GM21825 (cell line): ENCODE results near the gene PSME2.
A peak's percentile ranks its signal among the peaks of the same experiment; 100 is the strongest.

Experiments used
- ATAC-seq: cut with Tn5 transposase; IDR thresholded peaks from one replicate; pipeline ENCODE4 v1.9.1; 2021; ENCODE audit warnings: mild to moderate bottlenecking, moderate library complexity; ENCODE audit not compliant: unreplicated experiment

The PSME2 gene

GRCh38 chr14:24156840-24157239 lies 10.4 kb upstream of the PSME2 start:
- no peak for ATAC-seq

GRCh38 chr14:24155100-24155499 lies 8.7 kb upstream of the PSME2 start:
- no peak for ATAC-seq

DNA sequence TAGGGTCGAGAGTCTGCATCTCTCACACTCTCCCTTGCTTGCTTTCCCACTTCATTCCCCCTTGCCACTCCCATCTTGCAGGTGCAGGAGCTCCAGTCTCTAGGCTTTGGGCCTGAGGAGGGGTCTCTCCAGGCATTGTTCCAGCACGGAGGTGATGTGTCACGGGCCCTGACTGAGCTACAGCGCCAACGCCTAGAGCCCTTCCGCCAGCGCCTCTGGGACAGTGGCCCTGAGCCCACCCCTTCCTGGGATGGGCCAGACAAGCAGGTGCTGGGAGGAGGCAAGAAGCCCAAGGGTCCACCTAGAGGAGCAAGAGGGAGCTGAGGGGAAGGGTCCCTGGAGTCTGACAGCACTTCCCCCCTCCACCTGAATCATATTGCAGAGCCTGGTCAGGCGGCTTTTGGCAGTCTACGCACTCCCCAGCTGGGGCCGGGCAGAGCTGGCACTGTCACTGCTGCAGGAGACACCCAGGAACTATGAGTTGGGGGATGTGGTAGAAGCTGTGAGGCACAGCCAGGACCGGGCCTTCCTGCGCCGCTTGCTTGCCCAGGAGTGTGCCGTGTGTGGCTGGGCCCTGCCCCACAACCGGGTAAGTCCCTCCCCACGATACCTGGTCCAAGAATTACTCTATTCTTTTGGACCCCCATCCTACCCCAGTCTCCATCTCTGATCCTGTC lies 5.1 kb upstream of the PSME2 start:
- no peak for ATAC-seq

DNA sequence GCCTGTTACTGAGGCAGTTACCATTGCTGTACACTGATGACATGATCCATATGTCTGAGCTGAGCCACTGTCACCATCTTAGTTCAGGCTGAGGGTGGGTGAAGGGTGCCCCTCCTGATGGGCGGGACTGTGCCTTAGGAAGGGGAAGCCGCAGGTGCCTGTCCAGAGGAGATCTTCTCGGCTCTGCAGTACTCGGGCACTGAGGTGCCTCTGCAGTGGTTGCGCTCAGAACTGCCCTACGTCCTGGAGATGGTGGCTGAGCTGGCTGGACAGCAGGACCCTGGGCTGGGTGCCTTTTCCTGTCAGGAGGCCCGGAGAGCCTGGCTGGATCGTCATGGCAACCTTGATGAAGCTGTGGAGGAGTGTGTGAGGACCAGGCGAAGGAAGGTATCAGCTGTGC lies 4.6 kb upstream of the PSME2 start:
- ATAC-seq = no peak

- no peak for ATAC-seq
Observed at GRCh38 chr14:24150567-24150966, 4.2 kb upstream of the PSME2 start.

DNA sequence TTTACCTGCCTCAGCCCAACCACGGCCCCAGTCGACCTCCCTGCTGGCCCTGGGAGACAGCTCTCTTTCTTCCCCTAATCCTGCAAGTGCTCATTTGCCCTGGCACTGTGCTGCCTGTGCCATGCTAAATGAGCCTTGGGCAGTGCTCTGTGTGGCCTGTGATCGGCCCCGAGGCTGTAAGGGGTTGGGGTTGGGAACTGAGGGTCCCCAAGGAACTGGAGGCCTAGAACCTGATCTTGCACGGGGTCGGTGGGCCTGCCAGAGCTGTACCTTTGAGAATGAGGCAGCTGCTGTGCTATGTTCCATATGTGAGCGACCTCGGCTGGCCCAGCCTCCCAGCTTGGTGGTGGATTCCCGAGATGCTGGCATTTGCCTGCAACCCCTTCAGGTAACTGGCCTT lies 3.7 kb upstream of the PSME2 start:
- no peak for ATAC-seq

DNA sequence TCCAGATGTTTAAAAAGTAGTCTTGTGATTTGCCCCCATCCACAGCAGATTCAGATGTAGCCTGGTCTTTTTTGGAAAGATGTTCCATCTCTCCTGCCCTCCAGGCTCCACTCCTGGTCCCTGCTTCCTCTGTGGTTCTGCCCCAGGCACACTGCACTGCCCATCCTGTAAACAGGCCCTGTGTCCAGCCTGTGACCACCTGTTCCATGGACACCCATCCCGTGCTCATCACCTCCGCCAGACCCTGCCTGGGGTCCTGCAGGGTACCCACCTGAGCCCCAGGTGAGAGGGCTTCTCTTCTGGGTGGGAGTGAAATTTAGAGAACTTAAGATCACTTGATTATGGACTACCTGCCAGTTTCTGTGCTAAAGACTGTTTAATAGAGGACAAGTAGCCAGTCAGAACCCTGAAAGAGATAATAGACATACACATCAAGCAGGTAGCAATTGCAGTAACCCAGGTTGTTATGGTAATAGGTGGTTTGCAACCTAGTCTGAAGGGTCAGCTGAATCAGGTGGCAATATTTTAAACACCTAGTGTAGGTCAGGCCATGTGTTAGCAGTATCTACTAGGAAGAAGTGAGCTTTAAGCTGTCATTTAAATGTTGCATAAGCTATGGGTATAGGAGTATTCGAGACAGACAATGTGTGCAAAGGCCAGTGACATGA lies 3.0 kb upstream of the PSME2 start:
- ATAC-seq = no peak

- no peak for ATAC-seq
Observed at GRCh38 chr14:24147761-24148428, 1.5 kb upstream of the PSME2 start.

DNA sequence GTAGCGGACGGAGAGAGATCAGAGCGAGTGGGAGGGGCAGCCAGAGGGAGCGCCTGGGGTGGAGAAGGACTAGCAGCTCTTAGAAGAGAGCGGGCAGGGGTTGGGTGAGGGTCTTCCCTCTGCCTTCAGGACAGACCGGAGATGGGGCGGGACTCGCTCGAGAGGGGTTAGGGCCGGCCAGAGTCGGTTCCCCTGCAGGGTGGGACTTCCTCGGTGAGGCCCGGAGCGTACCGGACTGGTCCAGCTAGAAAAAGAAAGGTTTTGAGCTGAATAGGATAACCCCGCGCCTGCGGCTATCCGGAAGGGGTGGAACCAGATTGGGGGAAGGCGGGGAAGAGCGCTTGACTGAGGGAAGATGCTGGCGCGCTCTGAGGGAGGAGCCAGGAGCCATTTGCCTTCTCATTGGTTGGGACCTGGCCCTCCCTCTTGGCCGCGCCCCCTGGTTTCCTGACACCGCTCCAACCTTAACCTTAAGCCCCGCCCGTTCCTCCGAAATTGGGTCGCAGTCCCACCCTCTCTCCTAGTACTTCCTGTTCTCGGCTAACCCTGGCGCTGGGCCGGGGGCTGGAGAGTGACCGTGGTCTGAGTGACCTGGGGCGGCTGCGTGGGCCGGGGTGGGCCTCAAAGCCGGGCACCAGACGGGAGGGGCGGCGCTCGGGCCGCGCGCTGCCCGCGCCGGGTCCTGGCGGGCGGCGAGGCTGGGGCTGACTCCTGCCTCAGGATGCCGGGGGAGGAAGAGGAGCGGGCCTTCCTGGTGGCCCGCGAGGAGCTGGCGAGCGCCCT lies 759 bp upstream of the PSME2 start, which contains the start of gene RNF31:
Gene RNF31, plus strand, starts transcription at position 521 of the 783 bp plus-strand sequence. Its CDS starts 201 bp downstream, at position 722.
- peak; percentile 74 for ATAC-seq

DNA sequence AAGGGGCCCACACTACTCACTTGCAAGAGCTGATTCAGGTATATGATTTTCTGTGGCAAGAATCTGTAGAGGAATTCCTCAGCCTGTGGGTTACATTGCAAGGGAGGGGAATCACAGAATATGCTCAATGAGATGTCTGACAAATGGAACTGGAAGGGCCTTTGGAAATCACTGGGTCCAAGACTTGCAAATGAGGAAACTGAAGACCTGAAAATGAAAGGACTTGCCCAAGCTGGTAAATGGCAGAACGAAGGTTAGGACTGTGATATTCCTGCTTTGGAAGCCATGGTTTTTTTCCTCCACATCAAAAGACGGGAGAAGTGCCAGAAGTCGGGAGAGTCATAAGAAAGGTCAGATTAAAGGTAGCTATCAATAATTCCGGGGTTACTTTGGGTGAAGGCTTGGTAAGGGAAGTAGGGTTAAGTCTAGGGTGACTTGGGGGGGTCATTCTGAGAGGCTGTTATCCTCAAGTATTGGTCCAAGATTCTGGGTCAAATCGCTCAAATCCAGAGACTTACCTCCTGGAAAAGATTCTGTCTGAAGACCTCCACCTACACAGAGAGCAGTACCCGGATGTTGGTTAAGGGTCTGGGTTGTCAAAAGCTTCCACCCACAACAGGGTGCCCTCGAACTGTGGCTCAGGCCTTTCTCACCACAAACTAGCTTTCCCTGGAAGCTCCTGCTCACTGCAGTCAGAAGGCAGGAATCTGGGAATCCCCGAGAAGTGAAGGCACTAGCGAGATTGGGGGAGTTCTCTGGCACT lies 539 bp downstream of the PSME2 start:
- ATAC-seq = no peak

DNA sequence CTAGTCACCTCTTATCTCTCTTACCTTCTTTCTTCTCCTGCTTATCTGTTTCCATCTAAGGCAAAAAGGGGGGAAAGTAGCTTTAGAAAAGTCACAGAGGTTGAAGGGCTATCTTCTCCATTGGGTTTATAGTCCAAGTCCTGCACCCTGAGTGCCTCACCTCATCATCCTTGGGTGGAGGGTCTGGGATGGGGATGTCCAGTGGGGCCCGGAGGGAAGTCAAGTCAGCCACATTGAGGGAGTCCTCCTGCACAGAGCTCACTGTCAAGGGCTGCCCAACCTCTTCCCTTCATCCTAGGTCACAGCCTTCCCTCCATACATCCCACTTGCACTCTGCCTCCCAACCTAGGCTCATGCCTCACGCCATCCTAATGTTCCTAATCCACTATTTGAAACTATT lies 1.2 kb downstream of the PSME2 start:
- no peak for ATAC-seq

DNA sequence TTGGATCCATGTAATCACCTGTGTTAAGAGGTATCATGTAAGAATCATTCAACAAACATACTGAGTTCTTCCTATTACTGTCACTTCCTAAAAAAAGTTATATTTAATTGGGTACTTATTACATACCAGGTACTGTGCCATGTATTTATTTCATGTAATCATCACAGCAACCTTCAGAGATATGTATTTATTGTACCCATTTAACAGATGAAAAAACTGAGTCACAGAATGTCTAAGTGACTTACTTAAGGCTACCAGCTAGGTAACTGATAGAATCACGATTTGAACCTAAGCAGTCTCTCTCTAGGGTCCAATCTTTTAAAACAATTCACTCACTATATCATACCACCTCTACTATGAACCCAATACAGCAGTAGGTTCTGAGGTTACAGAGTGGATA lies 2.0 kb downstream of the PSME2 start:
- ATAC-seq = no peak

GRCh38 chr14:24143511-24143910 lies 2.9 kb downstream of the PSME2 start:
- ATAC-seq = no peak

DNA sequence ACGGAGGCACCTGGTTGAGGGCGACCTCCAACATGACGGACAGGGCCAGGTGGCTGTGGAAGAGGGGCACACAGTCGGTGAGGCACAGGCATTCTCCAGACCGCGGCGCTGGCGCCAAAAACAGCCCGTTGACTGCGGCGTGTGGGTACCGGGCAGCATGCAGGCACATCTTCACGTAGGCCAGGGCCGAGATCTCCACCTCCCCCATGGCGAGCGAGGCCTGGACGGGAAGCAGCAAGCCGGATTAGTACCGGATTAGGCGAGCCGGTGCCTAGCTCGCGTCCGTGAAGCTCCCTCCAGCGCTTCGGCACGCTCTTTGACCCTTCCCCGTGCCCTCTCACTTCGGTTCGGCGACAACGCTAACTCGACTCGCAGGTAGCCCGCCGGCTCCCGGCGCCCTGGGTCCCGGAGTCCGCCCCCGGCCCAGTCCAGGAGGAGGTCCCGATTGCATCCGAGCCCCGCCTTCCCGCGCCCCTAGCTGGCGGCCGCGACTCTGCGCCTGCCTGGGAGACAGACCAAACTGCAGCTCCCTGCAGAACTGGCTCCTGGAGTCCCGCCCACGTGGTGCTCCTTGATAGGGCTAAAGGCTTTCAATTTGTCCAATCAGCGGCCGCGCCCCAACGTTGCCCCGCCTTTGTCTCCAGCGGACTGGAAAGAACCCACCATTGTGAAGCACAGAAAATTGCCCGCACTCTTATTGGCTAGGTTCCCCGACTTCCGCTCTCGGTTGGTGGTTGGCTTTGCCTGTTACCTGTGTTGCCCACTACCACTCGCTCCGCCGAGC lies 5.1 kb downstream of the PSME2 start, which contains the start of gene EMC9:
Gene EMC9, minus strand, starts transcription at position 495 of the 784 bp plus-strand sequence. Its CDS starts 287 bp downstream, at position 208.
- peak; percentile 78 for ATAC-seq

DNA sequence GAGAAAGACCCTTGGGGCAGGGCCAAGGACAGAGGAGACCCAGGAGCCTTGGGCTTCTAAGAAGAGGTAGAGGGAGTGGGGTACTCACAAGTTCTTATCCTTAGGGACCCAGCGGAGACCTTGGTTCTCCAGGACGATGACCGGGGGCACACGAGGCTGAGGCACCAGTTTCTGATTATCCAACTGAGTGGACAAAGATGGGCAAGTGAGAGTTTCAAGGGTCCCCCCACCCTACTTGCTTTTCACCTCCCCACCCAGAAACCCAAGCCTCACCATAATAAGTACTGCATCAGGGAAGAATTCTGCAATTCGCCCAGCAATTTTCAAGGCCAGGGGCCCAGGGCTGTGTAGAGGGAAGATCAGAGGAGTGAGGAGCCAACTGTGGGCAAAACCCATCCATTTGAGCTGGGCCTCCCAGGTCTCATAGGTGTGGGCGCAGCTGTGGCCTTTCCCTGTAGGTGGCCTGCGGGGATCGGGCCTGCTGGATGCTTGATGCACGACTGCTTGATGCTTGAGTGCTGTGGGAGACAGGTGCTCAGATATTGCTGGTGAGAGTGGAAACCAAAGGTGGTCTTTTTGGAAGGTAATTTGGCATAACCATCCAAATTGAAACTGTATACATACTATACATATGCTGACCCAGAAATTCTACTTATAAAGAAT lies 7.0 kb downstream of the PSME2 start:
- no peak for ATAC-seq

DNA sequence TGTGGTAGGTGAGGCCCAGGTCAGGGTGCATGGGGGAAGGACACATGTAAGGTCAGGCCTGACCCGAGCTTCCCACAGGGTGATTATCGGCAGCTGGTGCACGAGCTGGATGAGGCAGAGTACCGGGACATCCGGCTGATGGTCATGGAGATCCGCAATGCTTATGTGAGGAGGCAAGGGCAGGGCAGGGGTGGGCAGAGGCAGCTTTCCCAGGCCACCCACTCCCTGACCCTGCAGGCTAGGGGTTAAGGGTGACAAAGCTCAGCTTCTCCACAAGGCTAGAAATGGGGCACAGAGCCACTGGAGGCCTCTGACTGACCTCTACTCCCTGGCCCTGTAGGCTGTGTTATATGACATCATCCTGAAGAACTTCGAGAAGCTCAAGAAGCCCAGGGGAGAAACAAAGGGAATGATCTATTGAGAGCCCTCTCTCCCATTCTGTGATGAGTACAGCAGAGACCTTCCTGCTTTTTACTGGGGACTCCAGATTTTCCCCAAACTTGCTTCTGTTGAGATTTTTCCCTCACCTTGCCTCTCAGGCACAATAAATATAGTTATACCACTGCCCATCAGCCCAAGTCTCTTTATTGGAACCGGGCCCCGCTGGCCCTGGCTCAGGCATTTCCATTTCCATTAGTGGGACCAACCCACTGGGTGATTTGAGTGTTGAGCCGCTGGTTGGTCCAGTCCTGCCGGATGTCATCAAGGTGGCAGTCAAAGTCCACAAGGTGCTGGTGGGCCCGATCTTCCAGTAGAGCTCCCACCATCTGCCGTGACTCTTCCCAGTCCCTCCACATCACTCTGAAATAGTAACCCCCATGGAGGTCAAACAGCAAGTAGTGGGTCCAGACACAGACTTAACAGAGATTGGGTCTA lies 7.8 kb downstream of the PSME2 start:
- ATAC-seq = no peak

DNA sequence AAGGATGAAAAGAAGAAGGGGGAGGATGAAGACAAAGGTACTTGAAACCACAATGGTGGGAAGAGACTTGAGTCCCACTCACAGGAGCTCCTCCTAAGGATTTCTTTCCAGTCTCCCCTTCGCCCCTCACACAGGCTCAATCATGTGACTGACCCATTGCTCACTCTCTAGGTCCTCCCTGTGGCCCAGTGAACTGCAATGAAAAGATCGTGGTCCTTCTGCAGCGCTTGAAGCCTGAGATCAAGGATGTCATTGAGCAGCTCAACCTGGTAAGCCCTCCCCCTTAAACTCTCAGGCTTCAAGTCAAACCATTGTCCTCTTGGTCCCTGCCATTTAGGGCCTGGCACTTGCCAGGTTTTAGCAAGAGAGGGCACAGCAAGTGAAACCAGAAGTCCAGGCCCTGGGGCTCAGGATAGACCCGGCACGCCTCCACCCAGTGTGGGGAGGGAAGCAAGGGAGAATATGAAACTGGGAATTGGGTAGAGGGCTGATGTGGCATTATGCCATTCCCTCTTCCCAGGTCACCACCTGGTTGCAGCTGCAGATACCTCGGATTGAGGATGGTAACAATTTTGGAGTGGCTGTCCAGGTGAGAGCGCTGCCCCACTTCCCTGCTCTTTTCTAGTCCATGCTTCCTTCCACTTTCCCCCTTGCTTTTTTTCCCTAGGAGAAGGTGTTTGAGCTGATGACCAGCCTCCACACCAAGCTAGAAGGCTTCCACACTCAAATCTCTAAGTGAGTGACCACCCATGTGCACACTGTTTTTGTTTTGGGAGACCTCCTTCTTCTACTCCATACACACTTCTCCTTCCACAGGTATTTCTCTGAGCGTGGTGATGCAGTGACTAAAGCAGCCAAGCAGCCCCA lies 8.6 kb downstream of the PSME2 start:
- ATAC-seq = no peak
